SK-N-SH (cell line): ENCODE results near the gene GSG1L. TPM values are rescaled to one million over a fixed set of nuclear protein-coding genes. Genes with fewer than 3 reads are reported as not detected.

Experiments
- CTCF ChIA-PET: fragments of 300-600, 350-600 bp; formaldehyde crosslinking; extraction: SDS; loops from one replicate; lab custom pipeline; 2021; lab: Yijun Ruan, JAX
- POLR2A ChIA-PET: fragments of 350-600 bp; sonication (Branson Sonifier 250); formaldehyde crosslinking; extraction: SDS; loops from one replicate; lab custom pipeline; 2020; ENCODE audit warnings: antibody characterized with exemption, inconsistent platforms; lab: Yijun Ruan, JAX
- DNase-seq: peaks from one replicate; pipeline ENCODE4 v3.0.0; 2012
- H2AFZ ChIP-seq: fragments of 200-600 bp; sonication (generic); 2 replicates; pipeline ENCODE4 v1.8.1; 2016; ENCODE audit warnings: antibody characterized with exemption, mild to moderate bottlenecking, low read depth
- H3F3A ChIP-seq: fragments of 200-600 bp; sonication (generic); replicated peaks from 2 replicates; pipeline ENCODE3; 2016; ENCODE audit warnings: antibody characterized with exemption, mild to moderate bottlenecking; ENCODE audit not compliant: insufficient read depth
- H3K27ac ChIP-seq, 2 experiments: fragments of 200-500 bp in 1 of 2; fragments of 200-600 bp in 1 of 2; sonication (Bioruptor generic) in 1 of 2; sonication (generic), shearing (Covaris generic) in 1 of 2; 2 replicates each; pipeline versions ENCODE4 v1.5.1 to v1.6.1; 2014 to 2016; ENCODE audit warnings: low read depth in 2 of 2, inconsistent platforms in 1 of 2, low read length in 1 of 2, mild to moderate bottlenecking in 1 of 2, mixed read lengths in 1 of 2
- H3K27me3 ChIP-seq: fragments of 200-600 bp; sonication (generic), shearing (Covaris generic); 2 replicates; pipeline ENCODE4 v1.6.1; 2016; ENCODE audit warnings: mixed run types; ENCODE audit not compliant: insufficient read depth
- H3K36me3 ChIP-seq, 2 experiments: fragments of 200-500 bp in 1 of 2; fragments of 200-600 bp in 1 of 2; sonication (Bioruptor generic) in 1 of 2; sonication (generic) in 1 of 2; replicated peaks in 1 of 2; 2 replicates each; pipeline versions ENCODE3 to v1.5.1; 2014 to 2016; ENCODE audit warnings: low read length in 1 of 2, mild to moderate bottlenecking in 1 of 2; ENCODE audit not compliant: insufficient read depth in 2 of 2, control insufficient read depth in 1 of 2
- H3K4me1 ChIP-seq, 2 experiments: fragments of 200-500 bp in 1 of 2; fragments of 200-600 bp in 1 of 2; sonication (Bioruptor generic) in 1 of 2; sonication (generic), shearing (Covaris generic) in 1 of 2; 2 replicates each; pipeline versions ENCODE4 v1.5.1 to v1.6.1; 2014 to 2016; ENCODE audit warnings: low read depth in 1 of 2, low read length in 1 of 2, mixed run types in 1 of 2; ENCODE audit not compliant: insufficient read depth in 2 of 2, control insufficient read depth in 1 of 2
- H3K4me2 ChIP-seq: fragments of 200-600 bp; sonication (generic), shearing (Covaris generic); 2 replicates; pipeline ENCODE4 v1.6.1; 2017; ENCODE audit warnings: mixed run types
- H3K4me3 ChIP-seq, 2 experiments: fragments of 200-500 bp in 1 of 2; fragments of 200-600 bp in 1 of 2; sonication (Bioruptor generic) in 1 of 2; sonication (generic), shearing (Covaris generic) in 1 of 2; 2 replicates each; pipeline versions ENCODE4 v1.5.1 to v1.8.1; 2014 to 2016; ENCODE audit warnings: low read depth in 2 of 2, inconsistent platforms in 1 of 2, low read length in 1 of 2, mild to moderate bottlenecking in 1 of 2, mixed read lengths in 1 of 2, moderate library complexity in 1 of 2
- H3K79me2 ChIP-seq: fragments of 200-600 bp; sonication (generic); 2 replicates; pipeline ENCODE4 v1.8.1; 2017; ENCODE audit warnings: mild to moderate bottlenecking; ENCODE audit not compliant: insufficient read depth
- H3K9ac ChIP-seq: fragments of 200-600 bp; sonication (generic); 2 replicates; pipeline ENCODE4 v1.6.1; 2017; ENCODE audit warnings: mixed run types
- H3K9me2 ChIP-seq: fragments of 200-600 bp; sonication (generic); 2 replicates; pipeline ENCODE4 v1.6.1; 2017; ENCODE audit warnings: mixed run types
- H3K9me3 ChIP-seq: fragments of 200-600 bp; sonication (generic); 2 replicates; pipeline ENCODE4 v1.6.1; 2017; ENCODE audit warnings: mixed run types, mild to moderate bottlenecking, moderate library complexity
- H4K20me1 ChIP-seq: fragments of 200-600 bp; sonication (generic); 2 replicates; pipeline ENCODE4 v1.6.1; 2017; ENCODE audit warnings: mild to moderate bottlenecking, mixed run types; ENCODE audit not compliant: insufficient read depth
- CHD2 ChIP-seq: fragments of 150-350 bp; IDR thresholded peaks from 2 replicates; pipeline ENCODE4 v1.6.1; 2018; ENCODE audit warnings: low read length; ENCODE audit not compliant: partially characterized antibody
- ELF1 ChIP-seq: IDR thresholded peaks from 2 replicates; pipeline ENCODE4 v1.4.0; 2012
- EP300 ChIP-seq, 2 experiments: IDR thresholded peaks; 2 replicates each; pipeline versions ENCODE4 v1.4.0 to v1.6.1; 2012; ENCODE audit warnings: borderline replicate concordance in 1 of 2, low read depth in 1 of 2, low read length in 1 of 2
- FOSL2 ChIP-seq: IDR thresholded peaks from 2 replicates; pipeline ENCODE4 v1.4.0; 2012; ENCODE audit warnings: low read depth, mild to moderate bottlenecking, moderate library complexity, borderline replicate concordance
- FOXJ3 ChIP-seq: sonication (generic); formaldehyde crosslinking; IDR thresholded peaks from 2 replicates; pipeline ENCODE4 v1.5.1; 2020; ENCODE audit warnings: mild to moderate bottlenecking, missing genetic modification reagents
- GABPA ChIP-seq: IDR thresholded peaks from 2 replicates; pipeline ENCODE4 v1.4.0; 2012; ENCODE audit warnings: low read depth, mild to moderate bottlenecking
- IRF3 ChIP-seq: fragments of 150-350 bp; IDR thresholded peaks from 2 replicates; pipeline ENCODE4 v1.6.1; 2016; ENCODE audit warnings: mild to moderate bottlenecking, low read depth, low read length
- MEF2A ChIP-seq: IDR thresholded peaks from 2 replicates; pipeline ENCODE4 v1.4.0; 2012; ENCODE audit warnings: low read depth, borderline replicate concordance
- NFIC ChIP-seq: IDR thresholded peaks from 2 replicates; pipeline ENCODE4 v1.4.0; 2012; ENCODE audit warnings: borderline replicate concordance
- NRF1 ChIP-seq: IDR thresholded peaks from 2 replicates; pipeline ENCODE4 v1.6.1; 2012; ENCODE audit warnings: low read depth, mild to moderate bottlenecking, low read length
- RCOR1 ChIP-seq: fragments of 150-350 bp; IDR thresholded peaks from 2 replicates; pipeline ENCODE4 v1.6.1; 2017; ENCODE audit warnings: antibody characterized with exemption, low read length
- RXRA ChIP-seq: IDR thresholded peaks from 2 replicates; pipeline ENCODE4 v1.4.0; 2012; ENCODE audit warnings: low read depth, mild to moderate bottlenecking, borderline replicate concordance
- SMC3 ChIP-seq: IDR thresholded peaks from 2 replicates; pipeline ENCODE4 v1.6.1; 2012; ENCODE audit warnings: low read depth, low read length, improper control_type of control experiment
- TCF12 ChIP-seq: IDR thresholded peaks from 2 replicates; pipeline ENCODE4 v1.4.0; 2012
- TEAD4 ChIP-seq: IDR thresholded peaks from 2 replicates; pipeline ENCODE4 v1.4.0; 2012; ENCODE audit warnings: mild to moderate bottlenecking, borderline replicate concordance; ENCODE audit not compliant: insufficient read depth
- USF2 ChIP-seq: fragments of 150-350 bp; IDR thresholded peaks from 2 replicates; pipeline ENCODE4 v1.6.1; 2017; ENCODE audit warnings: antibody characterized with exemption, low read length, low read depth, borderline replicate concordance
- YY1 ChIP-seq: IDR thresholded peaks from 2 replicates; pipeline ENCODE4 v1.4.0; 2012; ENCODE audit warnings: low read depth, mild to moderate bottlenecking
- ZBTB33 ChIP-seq: IDR thresholded peaks from 2 replicates; pipeline ENCODE4 v1.4.0; 2012; ENCODE audit warnings: low read depth, borderline replicate concordance
- WGBS: methylation state at CpG from one replicate; pipeline ENCODE4 v1.1.6; 2017; ENCODE audit warnings: low lambda C conversion rate; 5-methylcytosine and 5-hydroxymethylcytosine counted together
- polyA plus RNA-seq, 3 experiments: library from polyadenylated mRNA; depleted of rRNA; stranded (reverse); fragments of >200 nt; gene quantifications; 2 replicates each; pipeline ENCODE4 v1.2.3, GENCODE V29; 2012

GSG1L gene
- polyA plus RNA-seq, 1 of the 3 experiments (the other 2 are of a cell fraction) = not detected

- CTCF ChIA-PET = interaction anchor here (0.9 to 2.9 kb wide), 3 partner anchors 11 to 301 kb away, joined by 3 to 13 read pairs (median 10); no protein-coding TSS in a partner anchor
- POLR2A ChIA-PET = no interaction called here
- Histone ChIP-seq H3K36me3 (peaks cover 0 to 40% of the 10 kb centered on the region in 2 experiments), H4K20me1 (no peaks in the 10 kb centered on the region), H3F3A (no peaks in the 10 kb centered on the region), H3K9ac (no peak overlapping the region), H2AFZ (no peak overlapping the region), H3K4me1 (peaks cover 0 to 7% of the 10 kb centered on the region in 2 experiments; a peak in 1 of 4 replicates), H3K27me3 (no peaks in the 10 kb centered on the region), H3K79me2 (no peaks in the 10 kb centered on the region), H3K4me3 (no peak overlapping the region), H3K9me2 (no peaks in the 10 kb centered on the region), H3K9me3 (no peaks in the 10 kb centered on the region), H3K4me2 (no peak overlapping the region), H3K27ac (no peak overlapping the region; a peak in 1 of 4 replicates)
- 93% methylated on average over 14 of the region's 27 CpGs for WGBS
- no peak for TF ChIP-seq YY1
- no peak for TF ChIP-seq SMC3
- no peak for TF ChIP-seq MEF2A
- TF ChIP-seq CHD2 = no peak
- TF ChIP-seq EP300 (IDR thresholded peaks at IDR 0.05; ENCODE audit: borderline replicate concordance in 1 of 2, low read depth in 1 of 2, low read length in 1 of 2) = no peak
- no peak for TF ChIP-seq RXRA
- TF ChIP-seq ELF1 = no peak
- no peak for TF ChIP-seq NRF1
- no peak for TF ChIP-seq USF2
- TF ChIP-seq FOSL2 = no peak
- no peak for DNase-seq
These were observed 293.8 kb downstream of the GSG1L start for GRCh38 chr16:27769561-27770255.

- H3K4me2 ChIP-seq = no peak overlapping the region
- POLR2A ChIA-PET = no interaction called here
- no peak for DNase-seq
- H2AFZ ChIP-seq = no peak overlapping the region
- no peaks in the 10 kb centered on the region for H3K9me2 ChIP-seq
- no peaks in the 10 kb centered on the region for H3F3A ChIP-seq
- H4K20me1 ChIP-seq = no peaks in the 10 kb centered on the region
- H3K9ac ChIP-seq = no peak overlapping the region
- no peaks in the 10 kb centered on the region for H3K79me2 ChIP-seq
- 86% methylated on average over 8 of the region's 8 CpGs for WGBS
- peaks cover 0 to 7% of the 10 kb centered on the region in 2 experiments; a peak in 1 of 4 replicates for H3K4me1 ChIP-seq
- H3K27ac ChIP-seq = no peak overlapping the region; a peak in 1 of 4 replicates
- CTCF ChIA-PET = interaction anchor here (0.9 to 2.9 kb wide), 4 partner anchors 12 to 302 kb away, joined by 3 to 13 read pairs (median 7); no protein-coding TSS in a partner anchor
- no peaks in the 10 kb centered on the region for H3K27me3 ChIP-seq
- H3K4me3 ChIP-seq = no peak overlapping the region
- H3K9me3 ChIP-seq = no peaks in the 10 kb centered on the region
- peaks cover 8 to 48% of the 10 kb centered on the region in 2 experiments for H3K36me3 ChIP-seq
- TF ChIP-seq TEAD4 = no peak
- TF ChIP-seq MEF2A = no peak
- no peak for TF ChIP-seq USF2
- no peak for TF ChIP-seq NRF1
- no peak for TF ChIP-seq EP300 (IDR thresholded peaks at IDR 0.05; ENCODE audit: borderline replicate concordance in 1 of 2, low read depth in 1 of 2, low read length in 1 of 2)
- no peak for TF ChIP-seq FOSL2
- no peak for TF ChIP-seq NFIC
- TF ChIP-seq TCF12 = no peak
- no peak for TF ChIP-seq ZBTB33
- TF ChIP-seq FOXJ3 (CRISPR knock-in tag) = no peak
- no peak for TF ChIP-seq ELF1
- TF ChIP-seq GABPA = no peak
- no peak for TF ChIP-seq IRF3
- no peak for TF ChIP-seq RCOR1
- TF ChIP-seq RXRA = no peak
These were observed 294.8 kb downstream of the GSG1L start for GRCh38 chr16:27768651-27769272.
